Non-pigmented ciliary epithelial cell (primary cell): Measurements from ENCODE around the gene THBS4.
A peak's percentile ranks its signal among the peaks of the same experiment; 100 is the strongest.
"Not testable (repeated sequence)": the region's sequence is repeated elsewhere in the genome, so short reads cannot be mapped to it uniquely, and the experiment has no call there.

Experiments used
- DNase-seq: peaks from one replicate; pipeline ENCODE4 v3.0.0-alpha.2; 2010; ENCODE audit warnings: low read depth

The THBS4 gene

DNA sequence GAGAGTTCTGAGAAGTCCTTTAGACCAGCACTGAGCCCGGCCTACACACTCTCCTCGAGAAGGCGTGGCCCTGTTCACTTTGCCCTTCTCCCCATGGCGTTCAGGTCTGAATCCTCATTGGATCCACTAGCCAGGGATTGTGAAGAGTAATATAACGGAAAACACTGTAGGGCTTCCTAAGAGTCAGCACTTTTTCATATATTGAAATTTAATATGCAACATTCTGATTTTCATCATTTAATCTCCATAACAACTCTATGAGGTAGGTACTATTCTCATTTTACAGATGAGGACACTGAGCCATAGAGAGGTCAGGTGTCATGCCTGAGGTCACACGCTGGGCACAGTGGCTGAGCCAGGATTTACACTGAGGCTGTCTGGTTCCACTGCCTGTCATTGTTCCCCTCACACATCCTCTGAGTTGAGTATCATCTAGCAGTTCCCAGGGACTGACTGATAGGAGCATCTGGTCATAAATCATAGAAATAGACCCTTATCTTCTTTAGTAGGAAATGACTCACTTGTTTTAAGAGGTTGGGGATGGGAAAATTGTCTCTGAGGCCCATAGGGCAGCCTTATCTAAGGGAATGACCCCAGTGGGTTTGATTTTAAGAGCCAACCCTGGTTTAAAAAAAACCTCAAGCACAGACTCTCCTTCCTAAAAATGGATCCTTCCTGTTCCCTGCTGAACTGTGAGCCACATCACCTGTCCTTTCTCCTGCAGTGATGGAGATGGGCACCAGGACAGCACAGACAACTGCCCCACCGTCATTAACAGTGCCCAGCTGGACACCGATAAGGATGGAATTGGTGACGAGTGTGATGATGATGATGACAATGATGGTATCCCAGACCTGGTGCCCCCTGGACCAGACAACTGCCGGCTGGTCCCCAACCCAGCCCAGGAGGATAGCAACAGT, 41.2 kb downstream of the THBS4 start:
- no peak for DNase-seq

DNA sequence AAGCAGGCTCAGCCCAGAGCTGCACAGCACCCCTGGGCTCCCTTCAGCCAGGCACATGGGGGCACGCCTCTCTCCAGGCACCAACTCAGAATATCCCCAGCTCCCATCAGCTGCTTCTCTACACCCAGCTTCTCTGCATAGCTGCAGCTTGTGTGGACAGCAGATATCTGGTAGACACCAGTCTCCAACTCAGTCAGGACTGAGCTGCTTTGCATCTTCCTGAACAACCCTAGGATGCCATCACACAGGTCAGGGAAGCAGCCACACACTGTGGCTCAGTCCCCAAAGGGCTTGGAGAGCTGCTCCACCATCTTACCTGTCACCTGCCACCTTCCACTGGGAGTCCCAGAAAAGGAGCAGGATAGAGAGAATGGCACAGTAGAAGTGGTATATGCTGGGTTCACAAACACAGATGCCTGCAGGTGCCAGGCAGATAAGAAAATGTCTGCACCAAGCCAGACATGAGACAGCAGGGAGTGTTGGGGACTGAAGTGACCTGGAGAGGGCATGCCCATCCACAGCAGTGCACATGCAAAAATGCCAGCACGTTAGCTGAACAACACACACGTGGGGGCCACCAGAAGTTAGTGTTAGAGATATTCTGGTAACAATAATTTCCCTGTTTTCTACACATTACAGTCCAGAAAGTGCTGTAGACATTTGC, 42.0 kb downstream of the THBS4 start:
- DNase-seq = no peak

DNA sequence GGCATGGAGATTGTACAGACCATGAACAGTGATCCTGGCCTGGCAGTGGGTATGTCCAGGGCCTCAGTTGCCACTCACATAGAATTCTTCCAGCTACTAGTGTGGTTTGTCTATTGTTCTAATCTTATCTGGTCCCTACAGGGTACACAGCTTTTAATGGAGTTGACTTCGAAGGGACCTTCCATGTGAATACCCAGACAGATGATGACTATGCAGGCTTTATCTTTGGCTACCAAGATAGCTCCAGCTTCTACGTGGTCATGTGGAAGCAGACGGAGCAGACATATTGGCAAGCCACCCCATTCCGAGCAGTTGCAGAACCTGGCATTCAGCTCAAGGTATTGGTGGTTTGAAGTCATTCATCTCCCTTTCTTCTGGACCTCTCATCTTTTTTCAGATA, 43.8 kb downstream of the THBS4 start:
- DNase-seq = no peak

DNA sequence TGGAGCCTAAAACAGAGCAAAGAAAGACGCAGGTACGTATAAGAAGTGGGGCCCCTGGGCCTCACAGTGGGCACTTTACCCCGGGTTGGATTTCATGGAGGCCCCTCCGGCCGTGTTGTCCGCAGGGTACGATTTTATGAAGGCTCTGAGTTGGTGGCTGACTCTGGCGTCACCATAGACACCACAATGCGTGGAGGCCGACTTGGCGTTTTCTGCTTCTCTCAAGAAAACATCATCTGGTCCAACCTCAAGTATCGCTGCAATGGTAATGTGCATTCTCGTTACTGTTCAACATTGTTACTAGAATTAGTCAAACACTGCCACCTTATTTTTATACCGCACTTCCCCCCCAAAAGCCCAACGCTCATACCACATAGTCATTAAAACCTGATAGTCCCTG, 47.1 kb downstream of the THBS4 start:
- DNase-seq = no peak

DNA sequence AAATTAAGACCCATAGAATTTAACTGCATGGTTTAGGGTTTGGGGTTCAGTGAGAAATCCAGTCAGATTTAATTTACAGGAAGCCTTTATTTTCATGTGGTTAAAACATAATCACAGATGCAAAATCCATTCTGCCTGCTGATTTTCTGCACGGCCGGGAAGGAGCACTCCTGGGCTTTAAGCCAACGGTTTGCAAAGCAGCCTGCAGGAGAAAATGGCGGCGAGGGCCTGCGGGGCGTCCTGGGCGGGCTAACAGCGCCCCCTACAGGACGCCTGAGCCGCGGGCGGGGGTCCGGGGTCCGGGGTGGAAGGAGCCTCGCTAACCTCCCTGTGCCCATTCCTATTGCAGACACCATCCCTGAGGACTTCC, 47.6 kb downstream of the THBS4 start:
- DNase-seq = peak; percentile 19

DNA sequence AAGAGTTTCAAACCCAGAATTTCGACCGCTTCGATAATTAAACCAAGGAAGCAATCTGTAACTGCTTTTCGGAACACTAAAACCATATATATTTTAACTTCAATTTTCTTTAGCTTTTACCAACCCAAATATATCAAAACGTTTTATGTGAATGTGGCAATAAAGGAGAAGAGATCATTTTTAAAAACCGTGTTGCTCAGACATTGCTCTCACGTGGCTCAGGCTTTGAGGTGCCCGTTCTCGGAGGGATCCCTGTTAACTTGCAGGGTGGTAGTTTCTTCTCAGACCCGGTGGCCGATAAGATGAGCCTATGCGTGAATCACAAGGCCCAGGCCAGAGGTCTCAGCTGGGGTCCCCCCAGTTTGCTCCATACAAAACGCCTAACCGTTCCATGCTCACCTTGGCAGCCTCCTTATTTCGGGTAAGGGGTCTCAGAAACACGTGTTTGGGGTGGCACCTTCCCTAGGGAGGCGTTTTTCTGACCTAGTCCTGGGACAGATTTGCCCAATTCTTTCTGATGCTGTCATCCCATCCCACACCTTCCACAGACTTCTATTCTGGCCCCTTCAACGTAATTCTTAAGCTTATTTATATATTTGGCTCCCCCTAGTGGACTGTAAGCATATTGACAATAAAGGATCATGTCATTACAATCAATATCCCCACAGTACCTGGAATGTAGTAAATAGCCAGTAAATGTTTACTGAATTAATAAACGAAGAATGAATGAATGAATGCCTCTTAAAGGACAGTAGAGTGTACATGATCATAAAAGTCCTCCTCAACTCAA, 48.1 kb downstream of the THBS4 start:
- peak; percentile 27 for DNase-seq

DNA sequence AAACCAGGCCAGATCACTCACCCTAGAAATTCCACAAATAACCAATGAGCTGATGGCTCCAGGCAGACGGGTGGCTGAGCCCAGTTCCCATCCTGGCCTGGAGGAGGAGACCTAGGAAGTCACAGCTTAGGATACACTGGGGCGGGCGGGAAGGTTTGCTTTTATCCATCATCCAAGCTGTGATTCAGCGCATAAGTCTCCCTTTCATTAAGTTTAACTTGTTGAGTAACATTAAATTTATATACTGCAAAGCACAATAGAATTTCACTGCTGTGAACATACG, 55.7 kb downstream of the THBS4 start:
- DNase-seq = no peak

DNA sequence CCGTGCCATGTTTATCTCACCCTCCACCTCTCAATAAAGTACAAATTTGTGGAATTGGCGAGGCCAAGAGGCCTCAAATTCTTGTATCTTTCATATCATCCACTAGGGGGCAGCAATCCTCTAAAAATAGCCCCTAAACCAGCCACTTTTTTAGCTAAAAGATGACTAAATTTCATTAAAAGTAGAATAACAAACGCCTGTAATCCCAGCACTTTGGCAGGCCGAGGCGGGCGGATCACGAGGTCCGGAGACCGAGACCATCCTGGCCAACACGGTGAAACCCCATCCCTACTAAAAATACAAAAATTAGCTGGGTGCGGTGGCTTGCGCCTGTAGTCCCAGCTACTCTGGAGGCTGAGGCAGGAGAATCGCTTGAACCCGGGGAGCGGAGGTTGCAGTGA, 56.6 kb downstream of the THBS4 start:
- DNase-seq = not testable (repeated sequence)

DNA sequence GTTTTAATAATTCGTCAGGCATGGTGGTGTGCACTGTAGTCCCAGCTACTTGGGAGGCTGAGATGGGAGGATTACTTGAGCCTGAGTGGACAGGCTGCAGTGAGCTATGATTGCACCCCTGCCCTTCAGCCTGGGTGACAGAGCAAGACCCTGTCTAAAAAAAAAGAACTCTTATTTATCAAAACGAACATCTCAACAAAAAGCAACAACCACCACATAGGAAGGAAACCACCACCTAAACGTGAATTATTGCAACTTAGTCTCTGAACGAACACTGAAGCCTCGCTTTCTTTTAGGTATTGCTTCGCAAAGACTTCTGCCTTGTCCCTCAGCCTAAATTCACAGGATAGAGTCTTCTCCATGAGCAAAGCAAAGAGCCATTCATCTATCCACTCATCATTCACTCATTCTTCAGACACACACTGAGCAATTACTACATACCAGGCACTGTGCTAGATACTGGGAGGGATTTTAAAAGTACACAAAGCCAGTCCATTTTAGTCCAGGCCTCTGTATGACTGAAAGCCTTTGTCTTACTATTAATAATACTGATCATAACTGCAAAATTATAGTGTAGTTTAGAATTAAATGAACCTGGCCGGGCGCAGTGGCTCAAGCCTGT, 57.4 kb downstream of the THBS4 start:
- no peak for DNase-seq

DNA sequence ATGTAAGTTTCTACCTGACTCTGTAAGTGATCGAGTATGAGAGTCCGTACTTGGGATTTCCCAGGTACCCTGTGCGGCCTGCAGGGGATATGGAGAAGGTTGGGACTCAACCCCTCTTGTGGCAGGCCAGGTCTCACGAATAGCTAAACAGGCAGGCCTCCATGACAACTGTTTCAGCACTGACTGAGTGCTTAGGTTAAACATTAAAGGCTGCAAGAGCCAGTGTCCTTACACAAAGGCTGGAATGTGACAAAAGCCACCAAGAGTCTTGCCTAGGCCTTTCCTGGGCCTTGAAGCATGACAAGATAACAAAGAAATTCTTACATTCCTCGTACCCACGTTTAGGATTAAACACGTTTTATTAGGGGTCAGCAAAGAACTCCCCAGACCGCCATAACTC, 58.6 kb downstream of the THBS4 start:
- no peak for DNase-seq

DNA sequence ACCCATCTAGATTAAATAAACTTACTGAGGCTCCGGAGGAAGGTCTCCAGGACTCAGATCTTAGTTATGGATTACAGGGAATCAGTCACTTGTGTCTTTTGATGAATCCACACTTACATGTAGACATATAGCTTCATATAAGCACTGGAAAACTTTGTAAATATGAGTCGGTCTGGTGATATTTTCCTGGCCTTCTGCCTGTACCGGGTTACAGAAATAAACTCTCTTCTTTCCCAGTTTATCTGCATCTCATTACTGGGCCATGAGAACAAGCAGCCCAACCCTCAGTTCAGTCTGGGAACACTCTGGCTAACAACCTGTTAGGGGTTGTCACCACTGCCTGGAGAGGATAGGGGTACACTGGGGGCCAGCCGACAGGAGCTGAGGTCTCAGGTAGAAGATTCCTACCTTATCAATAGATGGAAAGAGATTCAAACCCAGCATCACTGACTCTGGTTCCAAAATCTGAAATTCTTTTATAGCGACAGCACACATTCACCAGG, 59.1 kb downstream of the THBS4 start:
- DNase-seq = no peak

DNA sequence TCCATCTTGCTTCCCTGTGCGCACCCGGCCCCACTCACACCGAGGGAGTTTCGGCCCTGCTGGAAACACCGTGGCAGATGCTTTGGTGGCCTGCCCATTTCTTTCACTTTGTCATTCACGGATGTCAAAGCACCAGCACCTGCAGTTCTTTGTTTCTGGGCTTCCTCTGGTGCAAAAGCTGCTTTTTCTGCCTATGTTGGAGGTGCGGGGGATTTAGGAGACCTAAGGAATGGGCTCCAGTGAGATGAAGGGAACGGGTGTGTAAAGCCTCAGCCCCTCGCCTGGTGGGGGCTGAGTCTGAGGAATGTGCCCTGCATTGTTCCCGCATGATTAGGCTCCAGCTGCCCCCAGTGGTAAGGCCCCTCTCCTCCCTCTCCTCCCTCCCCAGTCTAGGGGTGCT, 62.3 kb downstream of the THBS4 start:
- no peak for DNase-seq

DNA sequence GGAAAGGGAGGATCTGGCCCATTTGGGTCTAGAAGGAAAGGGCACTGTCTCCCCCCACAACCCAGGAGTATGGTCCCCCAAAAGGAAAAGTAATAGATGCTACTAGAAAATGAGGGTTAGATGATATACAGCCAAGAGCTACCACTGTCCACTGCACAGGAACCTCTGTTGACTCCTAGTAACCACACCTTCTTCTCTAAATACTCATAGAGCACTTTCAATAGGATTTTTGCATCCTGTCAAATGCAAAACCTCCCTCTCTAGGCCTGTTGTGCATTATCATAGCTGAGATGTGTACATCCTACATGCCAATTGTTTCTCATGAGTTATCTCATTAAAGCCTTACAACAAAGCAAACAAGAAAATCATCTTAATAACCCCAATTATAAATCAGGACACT, 66.8 kb downstream of the THBS4 start:
- DNase-seq = no peak

DNA sequence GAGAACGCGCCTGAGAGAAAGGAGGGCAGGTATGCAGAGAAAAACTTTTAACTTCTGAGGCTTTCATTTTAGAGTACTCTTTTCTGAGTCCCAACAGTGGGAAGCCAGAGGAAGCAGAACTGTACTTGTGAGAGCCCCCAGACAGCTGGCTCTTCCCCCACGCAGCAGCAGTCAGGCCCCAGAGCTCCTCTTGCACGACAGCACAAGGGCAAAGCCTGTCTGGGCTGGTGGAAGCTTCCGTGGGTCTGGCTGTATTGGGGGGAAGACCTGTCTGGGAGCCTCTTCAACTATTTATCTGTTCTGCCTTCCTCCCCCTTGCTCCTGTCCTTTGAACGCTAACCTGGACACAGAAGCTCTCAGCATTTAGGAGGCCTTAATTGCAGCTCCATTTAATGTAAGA, 68.2 kb downstream of the THBS4 start:
- DNase-seq = no peak

DNA sequence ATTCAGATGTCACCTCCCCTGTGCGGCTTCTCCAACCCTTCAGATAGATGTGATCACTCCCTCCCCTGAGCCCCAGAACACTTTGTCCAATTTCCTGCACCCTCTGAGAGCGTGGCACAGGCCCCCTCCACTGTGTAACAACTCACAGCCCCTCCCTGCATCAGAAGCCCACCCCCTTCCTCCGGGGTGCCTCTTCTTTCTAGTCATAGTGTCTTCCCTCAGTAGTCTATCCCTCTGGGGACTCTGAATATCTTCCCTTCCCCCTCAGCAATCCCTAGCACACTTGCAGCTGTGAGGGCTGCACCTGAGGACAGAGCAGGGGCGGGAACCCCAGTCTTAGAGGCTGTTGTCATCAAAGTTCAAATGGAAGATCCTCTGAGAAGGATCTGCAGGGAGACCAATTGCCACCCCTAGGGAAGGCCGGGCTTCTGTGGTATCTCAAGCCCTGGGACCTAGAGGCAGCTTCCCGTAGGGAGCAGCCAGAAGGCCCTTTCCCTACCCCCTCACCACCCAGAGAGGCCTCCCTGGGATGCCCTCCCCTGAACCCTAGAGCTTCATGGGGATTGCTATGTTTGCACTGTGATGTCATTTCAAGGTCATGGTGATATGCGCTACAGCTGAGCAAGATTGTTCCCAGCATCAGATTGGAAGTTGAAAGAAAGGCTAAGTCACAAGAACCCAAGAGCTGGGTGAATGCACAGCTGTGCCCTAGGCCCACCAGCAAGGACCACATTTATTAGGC, 70.7 kb downstream of the THBS4 start:
- DNase-seq = no peak

DNA sequence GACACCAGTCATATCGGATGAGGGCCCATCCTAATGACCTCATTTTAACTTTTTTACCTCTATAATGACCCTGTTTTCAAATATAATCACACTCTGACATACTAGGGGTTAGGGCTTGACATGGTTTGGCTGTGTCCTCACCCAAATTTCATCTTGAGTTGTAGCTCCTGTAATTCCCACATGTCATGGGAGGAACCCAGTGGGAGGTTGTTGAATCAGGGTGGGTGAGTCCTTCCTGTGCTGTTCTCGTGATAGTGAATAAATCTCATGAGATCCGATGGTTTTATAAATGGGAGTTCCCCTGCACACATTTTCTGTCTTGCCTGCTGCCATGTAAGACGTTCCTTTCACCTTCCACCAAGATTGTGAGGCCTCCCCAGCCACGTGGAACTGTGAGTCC, 71.8 kb downstream of the THBS4 start:
- DNase-seq = no peak

DNA sequence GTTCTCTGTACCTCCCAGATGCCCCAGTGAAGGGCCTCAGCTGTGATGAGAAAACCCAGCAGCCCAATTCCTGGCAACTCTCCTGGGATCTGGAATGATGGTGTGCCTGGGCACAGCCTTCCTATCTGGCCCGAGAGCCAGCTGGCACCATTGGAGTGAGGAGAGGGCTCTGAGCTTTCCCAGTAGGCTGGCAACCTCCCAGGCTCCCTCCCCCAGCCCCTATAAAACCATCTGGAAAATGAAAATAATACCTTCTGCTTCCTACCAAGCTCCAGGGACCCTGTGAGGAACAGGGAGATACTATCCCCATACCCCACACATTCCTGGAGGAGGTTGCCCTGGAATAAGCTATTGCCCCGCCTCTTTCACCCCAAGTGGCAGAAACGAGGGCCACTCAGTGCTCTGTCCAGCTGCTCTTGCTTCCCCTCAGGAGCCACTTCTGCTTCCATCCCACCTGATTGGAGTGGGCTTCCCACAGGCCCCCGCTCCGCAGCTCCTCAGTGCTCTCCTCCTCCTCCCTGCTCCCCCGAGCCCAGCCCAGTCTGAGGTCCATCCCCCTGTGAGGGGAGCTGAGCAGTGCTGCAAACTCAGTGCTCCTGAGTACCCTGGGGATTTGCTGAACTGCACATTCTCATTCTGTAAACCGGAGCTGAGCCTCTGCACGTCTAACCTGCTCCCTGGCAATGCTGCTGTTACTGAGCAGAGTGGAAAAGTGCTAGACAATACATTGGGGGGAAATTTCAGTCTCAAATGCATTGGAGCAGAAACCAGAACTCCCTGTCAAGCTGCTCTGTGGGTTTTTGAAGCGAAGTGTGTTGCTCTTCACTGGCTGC, 74.7 kb downstream of the THBS4 start:
- DNase-seq = no peak

DNA sequence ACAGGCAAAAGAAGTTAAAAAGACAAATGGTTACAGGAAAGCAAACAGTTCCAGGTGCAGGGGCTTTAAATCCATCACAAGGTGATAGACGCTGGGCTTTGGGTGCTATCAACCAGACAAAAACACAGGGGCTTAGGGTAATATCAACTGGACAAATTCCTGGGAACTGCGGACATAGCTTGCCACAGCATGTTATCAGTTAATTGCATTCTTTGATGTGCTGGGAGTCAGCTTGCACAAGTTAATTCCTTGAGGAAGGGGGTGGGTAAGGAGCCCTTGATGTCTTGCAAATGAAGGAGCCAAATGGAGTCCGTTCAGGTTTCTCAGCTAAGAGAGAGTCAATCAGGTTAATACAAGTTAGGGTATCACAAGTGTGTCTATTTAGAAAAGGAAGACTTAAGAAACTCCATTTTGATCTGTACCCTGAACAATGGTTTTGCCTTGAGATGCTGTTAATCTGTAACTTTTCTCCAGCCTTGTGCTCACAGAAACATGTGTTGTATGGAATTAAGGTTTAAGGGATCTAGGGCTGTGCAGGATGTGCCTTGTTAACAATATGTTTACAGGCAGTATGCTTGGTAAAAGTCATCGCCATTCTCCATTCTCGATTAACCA, 76.3 kb downstream of the THBS4 start:
- DNase-seq = not testable (repeated sequence)

DNA sequence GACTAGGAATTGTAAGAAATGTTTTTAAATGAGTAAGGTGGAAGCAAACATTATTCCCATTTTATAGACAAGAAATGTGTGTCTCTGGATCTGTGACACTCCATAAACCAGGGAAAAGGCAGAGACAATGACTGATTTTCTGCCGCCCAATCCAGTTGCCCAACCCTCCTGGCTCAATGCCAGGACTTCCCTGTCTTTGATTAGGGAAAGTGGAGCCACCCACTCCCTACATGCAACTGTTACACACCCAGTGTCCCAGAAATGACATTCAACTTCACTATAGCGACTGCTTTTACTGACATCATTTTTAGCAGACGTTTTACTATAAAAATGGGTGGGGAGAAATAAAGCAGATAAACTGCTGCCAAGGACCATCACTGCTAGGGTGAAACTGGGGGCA, 79.7 kb downstream of the THBS4 start:
- no peak for DNase-seq

DNA sequence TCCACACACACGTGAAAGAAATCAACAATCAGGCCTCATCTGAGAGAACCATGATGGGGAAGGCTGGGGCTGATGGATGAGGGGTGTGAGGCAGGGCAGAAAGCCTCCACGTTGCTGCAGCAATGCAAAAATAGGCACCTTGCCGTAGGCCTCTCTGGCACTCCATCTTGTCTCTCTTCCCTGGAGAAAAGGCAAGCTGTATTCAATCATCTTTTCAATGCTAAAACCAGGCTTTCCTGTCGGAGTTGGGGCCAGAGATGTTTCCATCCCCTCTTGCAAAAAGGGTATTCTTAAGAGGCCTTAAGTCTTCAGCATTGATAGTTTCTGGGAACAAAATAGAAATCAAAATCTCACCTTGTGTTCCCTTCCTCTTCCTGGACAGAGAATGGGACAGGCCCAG, 80.9 kb downstream of the THBS4 start:
- no peak for DNase-seq
